GM18867 (cell line): ENCODE measurements around the gene CMTM1.
"Not testable (repeated sequence)": the region's sequence is repeated elsewhere in the genome, so short reads cannot be mapped to it uniquely, and the experiment has no call there.

Experiments used
- ATAC-seq: cut with Tn5 transposase; IDR thresholded peaks from one replicate; pipeline ENCODE4 v1.9.1; 2021; ENCODE audit warnings: mild to moderate bottlenecking, moderate library complexity; ENCODE audit not compliant: unreplicated experiment

CMTM1 gene

DNA sequence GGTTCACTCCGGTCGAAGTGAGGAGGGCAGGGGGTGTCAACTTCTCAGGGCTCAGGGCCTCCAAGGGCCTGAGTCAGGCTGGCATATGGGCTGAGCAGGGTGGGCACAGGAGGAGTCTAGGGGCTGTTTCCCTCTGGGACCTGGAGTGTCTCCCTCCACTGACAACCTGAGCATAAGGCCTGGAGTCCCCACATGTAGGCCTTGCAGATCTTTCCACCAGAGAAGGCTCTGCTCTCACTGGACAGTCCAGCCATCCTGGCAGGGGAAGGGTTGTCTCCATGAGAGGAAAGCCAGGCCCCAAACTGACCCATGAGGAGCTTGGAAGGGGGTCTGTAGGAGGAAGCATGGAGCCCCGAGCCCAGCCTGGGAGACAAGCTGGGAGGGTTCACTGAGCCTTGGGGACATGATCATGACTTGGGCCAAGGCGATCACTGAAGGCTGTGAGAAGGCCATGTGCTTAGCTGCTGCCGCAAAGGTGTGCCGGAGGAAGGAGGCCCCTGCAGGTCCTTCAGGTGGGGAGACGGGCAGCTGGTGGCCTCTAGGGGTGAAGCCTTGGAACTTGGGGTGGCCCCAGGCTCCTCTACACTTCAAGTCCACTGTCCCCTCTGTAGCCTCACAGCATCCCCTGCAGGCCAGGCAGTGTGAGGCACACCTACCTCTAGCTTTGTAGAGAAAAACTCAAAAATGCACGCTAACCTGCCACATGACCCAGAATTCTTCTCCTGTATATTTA, 22.9 kb downstream of the CMTM1 start:
- peak; percentile 86 for ATAC-seq

DNA sequence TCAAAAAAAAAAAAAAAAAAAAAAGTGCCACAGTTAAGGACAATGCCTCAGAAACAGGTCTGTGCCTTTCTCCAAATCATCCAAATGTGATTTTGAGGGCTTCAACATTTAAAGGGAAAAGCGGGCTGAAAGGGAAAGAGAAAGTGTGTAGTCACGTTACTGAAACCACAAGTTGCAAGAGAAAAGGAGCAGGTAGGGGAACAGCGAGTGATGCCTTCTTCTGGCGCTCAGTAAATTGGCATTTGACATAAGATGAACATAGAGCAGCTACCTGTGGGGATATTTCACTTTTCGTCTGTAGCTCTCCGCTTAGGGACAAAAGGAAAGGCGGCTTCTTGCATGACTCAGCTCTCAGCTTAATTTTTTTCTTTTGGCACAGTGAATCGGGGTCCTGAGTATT, 24.1 kb downstream of the CMTM1 start:
- peak; percentile 48 for ATAC-seq

DNA sequence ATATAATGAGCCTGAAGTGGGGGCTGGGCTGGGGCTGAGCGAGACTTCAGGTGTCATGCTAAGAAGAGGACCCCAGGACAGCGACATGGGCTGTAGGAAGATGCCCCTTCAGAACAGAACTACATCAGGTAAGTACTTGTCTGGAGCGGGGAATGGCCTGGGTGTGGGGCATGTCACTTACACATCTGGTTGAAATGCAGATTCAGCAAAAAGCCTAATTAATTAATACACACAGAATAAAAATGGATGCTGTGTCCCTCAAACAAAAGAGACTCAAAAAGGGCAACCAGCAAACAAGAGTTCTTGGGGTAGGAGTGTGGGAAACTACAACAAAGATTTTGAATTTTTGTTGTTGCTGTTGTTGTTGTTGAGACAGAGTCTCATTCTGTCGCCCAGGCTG, 24.8 kb downstream of the CMTM1 start:
- no peak for ATAC-seq

DNA sequence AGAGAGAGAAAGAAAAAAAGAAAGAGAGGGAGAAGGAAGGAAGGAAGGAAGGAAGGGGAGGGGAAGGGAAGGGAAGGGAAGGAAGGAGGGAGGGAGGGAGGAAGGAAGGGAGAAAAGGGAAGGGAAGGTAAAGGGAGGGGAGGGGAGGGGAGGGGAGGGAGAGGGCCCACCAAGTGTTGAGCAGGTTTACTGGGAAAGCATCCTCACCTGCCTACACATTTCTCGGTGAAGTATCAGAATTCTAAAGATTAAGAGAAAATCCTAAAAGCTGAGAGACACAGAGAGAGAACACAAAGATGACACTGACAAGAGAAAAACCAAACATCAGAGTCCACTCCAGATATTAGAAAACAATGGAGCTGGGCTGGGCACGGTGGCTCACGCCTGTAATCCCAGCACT, 26.0 kb downstream of the CMTM1 start:
- no peak for ATAC-seq

DNA sequence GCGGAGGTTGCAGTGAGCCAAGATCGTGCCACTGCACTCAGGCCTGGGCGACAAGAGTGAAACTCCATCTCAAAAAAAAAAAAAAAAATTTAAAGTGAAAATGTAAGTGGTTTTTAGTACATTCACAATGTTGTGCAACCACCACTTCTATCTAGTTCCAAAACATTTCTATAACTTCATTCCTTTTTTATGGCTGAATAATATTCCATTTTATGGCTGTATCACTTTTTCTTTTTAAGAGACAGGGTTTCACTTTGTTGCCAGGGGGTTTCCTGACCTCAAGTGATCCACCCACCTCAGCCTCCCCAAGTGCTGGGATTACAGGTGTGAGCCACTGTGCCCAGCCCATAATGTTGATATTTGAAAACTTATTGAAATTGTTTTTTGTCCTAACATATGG, 26.6 kb downstream of the CMTM1 start:
- ATAC-seq: no peak

DNA sequence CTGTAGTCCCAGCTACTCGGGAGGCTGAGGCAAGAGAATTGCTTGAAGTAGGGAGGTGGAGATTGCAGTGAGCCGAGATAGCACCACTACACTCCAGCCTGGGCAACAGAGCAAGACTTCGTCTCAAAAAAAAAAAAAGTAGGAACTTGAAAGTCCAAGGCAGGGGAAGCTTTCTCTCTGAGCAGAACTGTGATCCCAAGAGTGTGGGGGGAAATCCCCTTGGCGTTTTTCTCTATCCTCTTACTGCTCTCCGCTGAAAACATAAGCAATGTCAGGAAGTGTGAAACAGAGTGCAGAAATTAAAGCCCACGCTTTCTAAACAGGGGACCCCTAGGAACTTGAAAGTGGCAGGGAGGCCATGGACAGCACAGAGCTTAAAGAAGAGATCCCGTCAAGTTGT, 28.5 kb downstream of the CMTM1 start:
- ATAC-seq: no peak

DNA sequence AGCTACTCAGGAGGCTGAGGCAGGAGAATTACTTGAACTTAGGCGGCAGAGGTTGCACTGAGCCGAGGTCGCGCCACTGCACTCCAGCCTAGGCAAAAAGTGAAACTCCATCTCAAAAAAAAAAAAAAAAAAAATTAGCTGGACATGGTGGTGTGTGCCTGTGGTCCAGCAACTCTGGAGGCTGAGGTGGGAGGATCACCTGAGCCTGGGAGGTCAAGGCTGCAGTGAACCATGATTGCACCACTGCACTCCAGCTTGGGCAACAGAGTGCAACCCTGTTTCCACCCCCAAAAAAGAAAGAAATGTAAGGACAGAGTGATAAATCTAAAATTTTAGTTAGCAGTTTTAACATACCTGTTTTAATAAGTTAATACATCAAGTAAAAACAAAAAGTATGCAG, 30.3 kb downstream of the CMTM1 start:
- ATAC-seq: not testable (repeated sequence)

DNA sequence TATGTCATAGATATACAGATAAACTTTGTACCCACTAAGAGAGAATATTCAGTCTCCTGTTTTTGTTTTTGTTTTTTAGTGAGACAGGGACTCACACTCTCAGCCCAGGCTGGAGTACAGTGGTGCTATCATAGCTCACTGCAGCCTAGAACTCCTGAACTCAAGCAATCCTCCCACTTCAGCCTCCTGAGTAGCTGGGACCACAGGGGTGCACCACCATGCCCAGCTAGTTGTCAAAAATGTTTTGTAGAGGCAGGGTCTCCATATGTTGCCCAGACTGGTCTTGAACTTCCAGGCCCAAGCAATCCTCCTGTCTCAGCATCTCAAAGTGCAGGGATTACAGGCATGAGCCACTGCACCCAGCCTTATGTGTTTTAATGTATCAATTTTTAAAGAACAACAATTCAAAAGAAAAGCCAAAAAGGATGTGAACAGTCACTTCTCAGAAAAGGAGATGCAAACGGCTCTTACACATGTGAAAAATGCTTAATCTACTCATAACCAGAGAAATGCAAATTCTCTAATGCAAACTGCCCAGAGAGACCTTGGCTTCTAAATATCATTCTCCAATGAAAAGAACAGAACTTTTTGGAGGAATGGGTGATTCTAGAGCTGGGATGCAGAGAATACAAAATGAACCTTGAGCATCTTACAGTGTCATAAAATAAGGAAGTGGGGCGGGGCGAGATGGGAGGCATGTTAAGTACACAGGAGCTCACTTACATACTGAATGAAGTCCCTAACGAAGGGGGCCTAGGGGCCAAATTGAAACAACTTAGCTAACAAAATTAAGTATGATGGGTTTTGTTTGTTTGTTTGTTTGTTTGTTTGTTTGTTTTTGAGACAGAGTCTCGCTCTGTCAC, 31.0 kb downstream of the CMTM1 start:
- peak; percentile 51 for ATAC-seq

DNA sequence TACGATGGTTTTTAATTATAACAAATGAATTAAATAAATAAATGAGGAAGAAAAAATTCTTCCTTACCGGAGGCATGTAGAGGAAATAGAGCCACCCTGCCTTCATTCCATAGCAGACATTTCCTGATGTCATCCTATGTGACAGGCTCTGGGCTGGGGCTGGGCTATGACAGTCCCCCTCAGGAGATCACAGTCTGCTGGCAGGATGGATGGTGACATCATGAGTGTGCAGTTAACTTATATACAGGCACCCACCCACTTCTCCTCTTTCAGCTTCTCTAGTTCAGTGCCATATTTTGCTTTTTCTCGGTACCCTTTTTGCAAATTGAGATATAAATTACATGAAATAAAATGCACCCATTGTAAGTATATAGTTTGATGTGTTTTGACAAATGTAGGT, 31.9 kb downstream of the CMTM1 start:
- ATAC-seq: no peak

DNA sequence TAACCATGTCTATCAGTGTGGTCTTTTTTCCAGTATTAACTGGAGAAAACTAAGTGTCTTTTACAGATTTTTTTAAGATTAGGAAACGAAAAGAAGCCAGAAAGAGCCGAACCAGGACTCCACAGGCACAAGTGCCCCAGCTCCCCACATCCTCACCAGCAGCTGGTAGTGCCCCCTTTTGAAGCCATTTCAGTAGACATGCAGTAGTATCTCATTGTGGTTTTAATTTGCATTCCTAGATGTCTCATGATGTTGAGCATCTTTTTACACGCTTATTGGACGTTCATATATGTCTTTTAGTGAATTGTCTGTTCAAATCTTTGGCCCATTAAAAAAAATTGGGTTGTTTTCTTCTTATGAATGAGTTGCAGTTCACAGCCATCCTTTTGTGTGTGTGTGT, 33.5 kb downstream of the CMTM1 start:
- ATAC-seq: no peak

DNA sequence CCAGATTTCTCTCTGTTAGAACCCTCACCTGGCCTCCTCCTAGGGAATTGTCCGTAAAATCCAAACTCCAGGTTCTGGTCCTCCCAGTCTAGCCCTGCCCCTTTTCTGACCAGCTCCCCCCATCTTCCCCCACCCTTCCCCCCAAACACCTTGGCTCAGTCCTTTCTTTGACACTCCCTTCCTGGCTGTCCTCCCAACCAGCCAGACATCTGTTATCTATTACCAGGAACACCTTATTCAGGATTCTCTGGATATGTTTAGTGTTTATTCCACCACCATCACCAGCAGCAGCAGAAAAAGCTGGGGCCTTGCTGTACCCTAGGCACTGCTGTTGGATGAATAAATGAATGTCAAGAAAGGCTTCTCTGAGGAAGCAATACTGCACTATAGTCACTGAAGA, 34.2 kb downstream of the CMTM1 start:
- no peak for ATAC-seq

DNA sequence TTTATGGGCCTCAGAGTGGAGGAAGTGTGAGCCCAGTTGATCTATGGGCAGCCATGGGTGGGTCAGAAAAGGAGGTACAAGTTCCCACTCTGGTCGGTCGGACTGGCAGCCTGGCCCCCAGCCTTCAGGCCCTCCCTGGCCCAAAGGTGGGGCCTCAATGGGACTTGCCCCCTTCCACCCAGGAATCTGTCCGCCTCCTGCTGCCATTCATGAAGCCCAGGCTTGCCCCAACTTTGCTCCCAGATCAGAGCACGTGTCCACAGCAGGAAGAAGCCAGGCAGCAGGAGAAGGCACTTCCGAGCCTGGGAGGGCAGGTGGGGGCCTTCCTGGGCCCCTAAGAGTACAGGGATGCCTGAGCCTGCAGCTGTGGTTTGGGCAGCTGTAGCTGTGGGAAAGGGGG, 35.2 kb downstream of the CMTM1 start:
- ATAC-seq: no peak

DNA sequence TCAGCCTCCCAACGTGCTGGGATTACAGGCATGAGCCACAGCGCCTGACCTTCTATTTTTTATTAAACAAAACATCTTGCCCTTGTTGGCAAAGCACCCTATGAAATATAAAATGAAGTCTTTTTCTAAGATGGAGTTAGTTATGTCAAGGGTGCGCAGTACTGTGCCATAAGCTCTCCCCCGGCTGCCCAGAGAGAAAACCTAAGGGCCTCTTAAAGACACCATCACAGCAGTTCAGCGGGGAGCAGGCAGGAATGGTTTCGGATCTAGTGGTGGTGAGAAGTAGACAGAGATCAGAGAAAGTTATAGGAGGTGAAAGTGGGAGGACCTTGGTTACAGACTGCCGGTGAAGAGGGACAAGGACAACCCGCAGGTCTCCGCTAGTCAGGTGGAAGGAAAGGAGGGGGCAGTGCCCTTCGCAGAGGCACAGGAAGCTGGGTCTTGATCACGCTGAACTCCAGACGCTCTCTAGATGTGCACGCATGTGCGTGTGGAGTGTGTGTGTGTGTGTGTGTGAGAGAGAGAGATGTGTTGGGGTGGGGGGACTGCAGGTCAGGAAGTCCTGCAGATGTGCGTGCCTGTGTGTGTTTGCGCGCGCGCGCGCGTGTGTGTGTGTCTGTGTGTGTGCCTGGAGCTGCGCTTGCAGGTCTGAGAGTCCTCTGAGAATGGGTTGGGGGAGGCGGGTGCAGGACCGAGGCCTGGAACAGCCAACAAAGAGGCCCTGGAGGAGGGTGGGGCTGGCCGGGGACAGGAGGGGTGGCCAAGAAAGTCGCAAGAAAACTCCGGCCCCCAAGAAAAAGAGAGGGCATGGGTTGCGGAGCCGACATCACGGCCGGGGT, 37.5 kb downstream of the CMTM1 start:
- ATAC-seq: peak; percentile 29

DNA sequence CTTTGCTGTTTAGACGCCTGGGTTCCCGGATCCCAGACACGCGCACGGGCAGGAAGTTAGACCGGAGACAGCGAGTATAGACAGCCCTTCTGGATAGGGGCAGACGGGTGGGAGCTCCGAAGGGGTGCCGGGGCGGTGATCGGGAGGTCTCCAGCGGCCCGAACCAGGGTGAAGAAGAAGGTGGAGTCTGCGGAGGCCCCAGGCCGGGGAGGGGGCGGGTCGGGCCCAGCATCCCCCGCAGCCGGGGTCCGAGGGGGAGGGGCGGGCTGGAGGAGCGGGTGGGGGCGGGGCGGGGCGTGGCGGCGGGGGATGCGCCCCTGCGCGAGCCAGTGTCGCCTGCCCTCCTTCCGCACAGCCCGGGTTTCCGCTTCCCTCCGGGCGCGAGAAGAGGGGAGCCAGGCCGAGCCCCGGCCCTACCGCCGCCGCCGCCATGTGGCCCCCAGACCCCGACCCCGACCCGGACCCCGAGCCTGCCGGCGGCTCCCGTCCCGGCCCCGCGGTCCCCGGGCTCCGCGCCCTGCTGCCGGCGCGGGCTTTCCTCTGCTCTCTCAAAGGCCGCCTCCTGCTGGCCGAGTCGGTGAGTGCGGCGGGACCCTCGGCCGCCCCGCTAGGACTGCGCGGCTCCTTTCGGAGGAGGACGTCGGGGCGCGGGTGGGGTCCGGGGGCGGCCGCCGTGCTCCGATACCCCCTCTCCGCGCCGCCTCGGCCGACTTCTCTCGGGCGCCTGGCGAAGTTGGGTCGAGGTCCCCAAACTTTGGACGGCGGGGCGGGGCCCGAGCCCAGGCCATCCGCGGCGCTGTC, 38.3 kb downstream of the CMTM1 start, which contains the start of gene CMTM3:
Gene CMTM3, plus strand, starts transcription at position 329 of the 801 bp plus-strand sequence. Its CDS starts 102 bp downstream, at position 431.
- peak; percentile 43 for ATAC-seq

DNA sequence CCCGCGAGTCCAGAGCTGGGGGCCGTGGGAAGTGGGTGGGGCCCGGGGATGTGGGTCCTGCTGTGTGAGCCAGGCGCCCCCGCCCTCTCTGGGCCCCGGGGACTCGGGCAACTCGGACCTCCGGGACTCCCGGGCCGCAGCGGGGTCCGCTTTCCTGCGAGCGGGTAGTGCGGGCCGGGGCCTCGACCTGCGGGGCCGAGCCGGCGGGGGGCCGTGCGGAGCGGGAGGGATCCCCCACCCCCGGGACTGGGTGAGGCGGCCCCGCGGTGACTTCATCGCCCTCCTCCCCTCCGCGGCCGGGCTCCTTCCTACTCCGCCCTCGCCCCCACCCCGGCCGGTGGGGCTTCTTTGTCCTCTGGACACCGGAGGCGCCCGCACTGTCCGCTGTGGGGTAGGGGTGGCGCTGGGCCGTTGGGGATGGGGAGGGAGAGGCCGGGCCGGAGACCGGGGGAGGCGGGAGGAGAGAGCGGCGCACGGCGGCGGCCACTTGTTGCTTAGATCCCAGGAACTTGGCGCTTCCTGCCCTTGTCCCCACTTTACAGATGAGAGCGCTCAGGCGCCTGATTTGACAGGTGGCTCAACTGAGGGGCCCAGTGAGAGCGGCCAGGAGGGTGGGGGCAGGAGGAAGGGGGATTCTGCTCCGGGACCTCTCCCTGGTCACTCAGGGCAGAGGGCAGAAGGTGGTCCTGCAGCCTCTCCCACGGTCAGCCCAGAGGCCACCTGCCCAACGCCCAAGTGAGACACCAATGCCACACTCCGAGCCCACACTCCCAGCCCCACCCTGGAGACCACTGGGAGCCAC, 39.1 kb downstream of the CMTM1 start:
- ATAC-seq: peak; percentile 18

DNA sequence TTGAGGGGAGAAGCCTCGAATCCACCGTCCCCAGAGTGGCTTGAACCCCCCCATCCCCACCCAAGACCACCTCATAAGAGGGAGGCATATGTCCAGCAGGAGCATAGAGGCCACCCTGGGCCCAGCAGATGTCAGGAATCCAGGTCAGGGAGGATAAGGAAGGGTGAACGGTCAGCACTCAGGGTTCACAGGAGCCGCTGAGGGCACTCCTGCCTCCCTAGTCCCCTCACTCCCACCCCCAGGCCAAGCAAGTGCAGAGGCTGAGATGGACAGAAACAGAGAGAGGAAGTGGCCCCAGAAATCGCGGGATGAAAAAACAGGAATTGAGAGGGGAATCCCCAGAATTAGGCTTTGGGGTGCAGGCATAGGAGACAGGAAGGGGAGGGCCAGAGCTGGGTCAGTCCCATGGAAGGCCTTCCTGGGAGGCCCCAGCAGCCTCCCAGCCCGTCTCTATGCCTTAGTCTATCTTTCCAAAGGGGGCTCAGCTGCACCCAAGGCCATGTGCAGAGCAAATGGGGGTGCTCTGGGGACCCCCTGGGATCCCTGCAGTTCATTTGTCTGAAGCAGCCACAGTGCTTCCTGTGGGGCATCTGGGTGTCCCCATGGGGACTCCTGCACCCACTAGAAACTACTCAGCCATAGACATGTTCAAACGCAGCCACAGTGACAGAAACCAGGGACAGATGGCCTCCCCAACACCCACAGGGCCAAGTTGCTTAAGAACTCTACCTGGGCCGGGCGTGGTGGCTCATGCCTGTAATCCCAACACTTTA, 39.9 kb downstream of the CMTM1 start:
- ATAC-seq: peak; percentile 49

DNA sequence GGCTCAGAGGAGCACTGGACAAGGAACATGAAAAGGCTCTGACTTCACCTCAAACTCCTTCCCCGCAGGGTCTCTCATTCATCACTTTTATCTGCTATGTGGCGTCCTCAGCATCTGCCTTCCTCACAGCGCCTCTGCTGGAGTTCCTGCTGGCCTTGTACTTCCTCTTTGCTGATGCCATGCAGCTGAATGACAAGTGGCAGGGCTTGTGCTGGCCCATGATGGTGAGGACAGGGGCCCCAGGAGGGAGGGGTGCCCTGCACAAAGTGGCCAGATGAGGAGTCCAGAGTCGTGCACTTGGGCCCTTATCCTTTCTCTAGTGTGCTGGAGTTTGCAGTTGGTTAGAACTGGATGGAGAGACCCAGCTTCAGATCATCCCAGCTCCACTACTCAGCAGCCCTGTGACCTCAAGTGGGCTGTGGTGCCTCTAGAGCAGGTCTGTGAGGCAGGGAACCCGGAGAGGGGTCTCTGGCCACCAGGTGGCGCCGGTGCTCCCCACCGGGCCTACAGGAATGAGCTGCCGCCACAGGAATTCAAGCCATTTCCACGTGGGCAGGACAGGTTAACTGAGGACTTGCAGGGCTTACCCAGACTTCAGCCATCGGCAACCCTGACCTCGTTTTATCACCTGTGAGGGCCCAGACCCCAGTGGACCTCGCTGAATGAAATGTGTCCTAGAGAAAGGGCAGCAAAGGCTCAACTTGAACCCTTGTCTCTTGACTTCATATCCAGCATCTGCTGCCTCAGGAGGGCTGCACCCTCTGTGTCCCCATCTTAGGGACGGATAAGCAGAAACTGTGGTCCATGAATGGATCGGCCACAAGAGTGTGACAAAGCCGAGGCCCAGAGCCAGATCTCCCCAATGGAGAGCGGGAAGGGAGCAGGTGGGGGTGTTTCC, 42.3 kb downstream of the CMTM1 start:
- ATAC-seq: peak; percentile 43

DNA sequence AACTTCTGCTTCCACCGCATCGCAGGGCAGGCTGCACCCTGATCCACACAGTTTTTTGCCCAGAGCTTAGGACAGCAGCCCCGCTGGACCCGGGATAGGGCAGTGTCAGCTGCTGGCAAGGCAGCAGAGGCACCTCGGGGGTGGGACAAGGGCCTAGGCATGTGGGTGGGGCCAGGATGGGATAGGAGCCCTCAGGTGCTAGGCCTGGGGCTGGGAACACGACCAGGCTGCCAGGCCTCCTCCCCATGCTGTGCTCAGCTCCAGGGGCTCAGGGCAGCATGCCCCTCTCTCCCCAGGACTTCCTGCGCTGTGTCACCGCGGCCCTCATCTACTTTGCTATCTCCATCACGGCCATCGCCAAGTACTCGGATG, 42.9 kb downstream of the CMTM1 start:
- no peak for ATAC-seq
